RWPE1 (cell line): ENCODE data around the gene ETV6.

Experiments
- CTCF ChIA-PET: fragments of 350-600 bp; sonication (Branson Sonifier 250); formaldehyde crosslinking; extraction: SDS; loops from one replicate; lab custom pipeline; 2021; lab: Yijun Ruan, JAX
- POLR2A ChIA-PET: fragments of 400-600 bp; formaldehyde crosslinking; extraction: SDS; loops from one replicate; lab custom pipeline; 2020; ENCODE audit warnings: antibody characterized with exemption; ENCODE audit not compliant: low non-redundant PET; lab: Yijun Ruan, JAX
- DNase-seq: peaks from one replicate; pipeline ENCODE4 v3.0.0; 2012; ENCODE audit warnings: low spot score
- H3K27ac ChIP-seq: fragments of 450-650 bp; 2 replicates; pipeline ENCODE4 v1.5.1; 2017
- TF ChIP-seq, protein P1 (sequence below): fragments of 450-650 bp; conservative IDR thresholded peaks from 2 replicates; pipeline ENCODE4 v1.5.1; 2017; ENCODE audit warnings: low read depth, mild to moderate bottlenecking

ETV6 gene

GRCh38 chr12:11832093-11832492 is 182.6 kb downstream of the ETV6 start:
- H3K27ac ChIP-seq, result no peak overlapping the region
- ChIA-PET POLR2A (no interaction called here), CTCF (no interaction called here)

DNA sequence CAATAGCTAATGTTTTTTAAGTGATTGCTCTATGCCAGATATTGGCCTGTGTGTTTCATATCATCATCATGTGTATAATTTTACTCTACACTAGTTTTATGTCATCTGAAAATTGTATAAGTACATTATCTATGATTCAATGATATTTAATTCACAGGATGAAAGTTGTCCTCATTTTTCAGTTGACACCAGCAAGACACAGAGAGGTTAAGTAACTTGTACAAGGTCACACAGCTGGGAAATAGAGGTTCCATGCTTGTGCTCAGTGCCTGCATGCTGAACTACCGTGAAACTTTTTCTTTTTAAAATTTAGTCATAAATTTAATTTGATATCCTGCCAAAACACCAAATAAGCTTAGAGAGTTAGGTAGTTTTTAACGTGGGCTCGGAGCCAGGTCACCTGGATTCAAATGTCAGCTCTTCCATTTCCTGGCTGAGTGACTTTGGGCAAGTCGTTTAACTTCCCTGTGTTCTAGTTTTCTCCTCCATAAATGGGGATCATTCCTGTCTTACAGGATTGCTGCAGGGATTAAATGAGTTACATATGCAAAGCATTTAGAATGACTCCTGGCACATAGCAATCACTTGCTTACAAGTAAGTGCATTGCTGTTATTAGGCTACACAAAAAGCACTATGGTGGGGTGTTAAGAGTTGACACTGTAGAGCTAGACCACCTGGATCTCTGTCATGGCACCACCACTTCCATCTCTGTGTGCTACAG is 183.9 kb downstream of the ETV6 start:
- no peak overlapping the region for H3K27ac ChIP-seq
- DNase-seq, result no peak
- ChIA-PET POLR2A (no interaction called here), CTCF (interaction anchor here (0.6 kb wide), 2 partner anchors 43 to 238 kb away, joined by 4 to 5 read pairs; no protein-coding TSS in a partner anchor)
- TF ChIP-seq, protein P1, sequence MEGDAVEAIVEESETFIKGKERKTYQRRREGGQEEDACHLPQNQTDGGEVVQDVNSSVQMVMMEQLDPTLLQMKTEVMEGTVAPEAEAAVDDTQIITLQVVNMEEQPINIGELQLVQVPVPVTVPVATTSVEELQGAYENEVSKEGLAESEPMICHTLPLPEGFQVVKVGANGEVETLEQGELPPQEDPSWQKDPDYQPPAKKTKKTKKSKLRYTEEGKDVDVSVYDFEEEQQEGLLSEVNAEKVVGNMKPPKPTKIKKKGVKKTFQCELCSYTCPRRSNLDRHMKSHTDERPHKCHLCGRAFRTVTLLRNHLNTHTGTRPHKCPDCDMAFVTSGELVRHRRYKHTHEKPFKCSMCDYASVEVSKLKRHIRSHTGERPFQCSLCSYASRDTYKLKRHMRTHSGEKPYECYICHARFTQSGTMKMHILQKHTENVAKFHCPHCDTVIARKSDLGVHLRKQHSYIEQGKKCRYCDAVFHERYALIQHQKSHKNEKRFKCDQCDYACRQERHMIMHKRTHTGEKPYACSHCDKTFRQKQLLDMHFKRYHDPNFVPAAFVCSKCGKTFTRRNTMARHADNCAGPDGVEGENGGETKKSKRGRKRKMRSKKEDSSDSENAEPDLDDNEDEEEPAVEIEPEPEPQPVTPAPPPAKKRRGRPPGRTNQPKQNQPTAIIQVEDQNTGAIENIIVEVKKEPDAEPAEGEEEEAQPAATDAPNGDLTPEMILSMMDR, result no peak

More at GRCh38 chr12:11832093-11832492, 182.6 kb downstream of the ETV6 start:
- no peak for DNase-seq
- TF ChIP-seq, protein P1, result no peak

- CTCF ChIA-PET, result interaction anchor here (0.6 to 0.9 kb wide), 4 partner anchors 44 to 1737 kb away, joined by 3 to 5 read pairs (median 4); no protein-coding TSS in a partner anchor
- DNase-seq, result no peak
- no peak overlapping the region for H3K27ac ChIP-seq
- POLR2A ChIA-PET, result no interaction called here
- TF ChIP-seq, protein P1, result no peak
These were observed 184.8 kb downstream of the ETV6 start for GRCh38 chr12:11834104-11834812.

- CTCF ChIA-PET, result interaction anchor here (0.9 kb wide), 1 partner anchor 43 kb away, joined by 3 read pairs; no protein-coding TSS in a partner anchor
- POLR2A ChIA-PET, result no interaction called here
- TF ChIP-seq, protein P1, result no peak
- DNase-seq, result no peak
- no peak overlapping the region for H3K27ac ChIP-seq
These were observed 185.5 kb downstream of the ETV6 start for GRCh38 chr12:11834931-11835330.

- POLR2A ChIA-PET, result no interaction called here
- TF ChIP-seq, protein P1, result no peak
- no peak overlapping the region for H3K27ac ChIP-seq
- no peak for DNase-seq
- CTCF ChIA-PET, result interaction anchor here (0.6 kb wide), 1 partner anchor 12 kb away, joined by 4 read pairs; no protein-coding TSS in a partner anchor
These were observed 187.0 kb downstream of the ETV6 start for GRCh38 chr12:11836282-11837151.
